Right lobe of liver (tissue), 4 donors: Measurements from ENCODE around the gene HOOK2.

Experiments
- POLR2A ChIP-seq: fragments of 450-650 bp; IDR thresholded peaks from one replicate; pipeline ENCODE4 v1.6.1; 2017; ENCODE audit warnings: antibody characterized with exemption, mild to moderate bottlenecking
- TF ChIP-seq, protein P1 (sequence below), 4 donors: fragments of 200-600 bp in 3 of 4; fragments of 450-650 bp in 1 of 4; IDR thresholded peaks; one replicate each; pipeline versions ENCODE4 v1.5.1 to v1.8.0; 2016 to 2022; ENCODE audit warnings: antibody characterized with exemption in 4 of 4, mild to moderate bottlenecking in 2 of 4
- donor health status: DM: no; HTN: no; CAD: no.
- donor health status: DM: no; HTN: no; CAD: no.
- donor health status: DM: no; HTN: yes; CAD: no.

DNA sequence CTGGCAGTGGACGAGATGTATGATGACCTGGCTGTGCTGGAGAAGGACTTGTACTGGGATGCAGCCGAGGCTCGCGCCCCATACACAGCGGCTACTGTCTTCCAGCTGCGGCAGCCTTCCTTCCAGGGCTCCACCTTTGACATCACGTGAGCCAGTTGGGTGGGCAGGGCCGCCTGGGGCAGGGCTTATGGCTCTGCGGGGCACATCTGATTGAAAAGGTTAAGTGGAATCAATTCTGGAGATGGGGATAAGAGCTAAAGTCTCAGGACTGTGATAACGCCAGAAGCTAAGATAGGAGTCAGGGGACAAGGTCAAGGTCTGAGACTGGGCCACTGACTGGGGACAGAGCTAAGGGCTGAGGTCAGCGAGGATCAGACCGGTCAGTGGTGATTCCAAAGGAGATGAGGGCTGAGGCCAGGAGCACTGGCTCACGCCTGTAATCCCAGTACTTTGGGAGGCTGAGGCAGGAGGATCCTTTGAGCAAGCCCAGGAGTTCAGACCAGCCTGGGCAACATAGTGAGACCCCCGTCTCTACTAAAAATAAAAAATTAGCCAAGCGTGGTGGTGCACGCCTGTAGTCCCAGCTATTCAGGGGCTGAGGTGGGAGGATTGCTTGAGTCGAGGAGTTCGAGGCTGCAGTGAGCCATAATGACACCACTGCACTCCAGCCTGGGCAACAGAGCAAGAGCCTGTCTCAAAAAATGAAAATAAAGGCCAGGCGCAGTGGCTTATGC is 19.0 kb downstream of the HOOK2 start:
- TF ChIP-seq, protein P1, sequence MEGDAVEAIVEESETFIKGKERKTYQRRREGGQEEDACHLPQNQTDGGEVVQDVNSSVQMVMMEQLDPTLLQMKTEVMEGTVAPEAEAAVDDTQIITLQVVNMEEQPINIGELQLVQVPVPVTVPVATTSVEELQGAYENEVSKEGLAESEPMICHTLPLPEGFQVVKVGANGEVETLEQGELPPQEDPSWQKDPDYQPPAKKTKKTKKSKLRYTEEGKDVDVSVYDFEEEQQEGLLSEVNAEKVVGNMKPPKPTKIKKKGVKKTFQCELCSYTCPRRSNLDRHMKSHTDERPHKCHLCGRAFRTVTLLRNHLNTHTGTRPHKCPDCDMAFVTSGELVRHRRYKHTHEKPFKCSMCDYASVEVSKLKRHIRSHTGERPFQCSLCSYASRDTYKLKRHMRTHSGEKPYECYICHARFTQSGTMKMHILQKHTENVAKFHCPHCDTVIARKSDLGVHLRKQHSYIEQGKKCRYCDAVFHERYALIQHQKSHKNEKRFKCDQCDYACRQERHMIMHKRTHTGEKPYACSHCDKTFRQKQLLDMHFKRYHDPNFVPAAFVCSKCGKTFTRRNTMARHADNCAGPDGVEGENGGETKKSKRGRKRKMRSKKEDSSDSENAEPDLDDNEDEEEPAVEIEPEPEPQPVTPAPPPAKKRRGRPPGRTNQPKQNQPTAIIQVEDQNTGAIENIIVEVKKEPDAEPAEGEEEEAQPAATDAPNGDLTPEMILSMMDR (IDR thresholded peaks at IDR 0.05), result no peak
- no peak for TF ChIP-seq POLR2A
